Naive thymus-derived CD4-positive, alpha-beta T cell (primary cell): ENCODE data around the gene AGPAT4. TPM values are rescaled to one million over a fixed set of nuclear protein-coding genes. Genes with fewer than 3 reads are reported as not detected.

ENCODE experiments used
- ATAC-seq: fragments of 150-1000 bp; cut with Tn5 transposase; 2 replicates; pipeline ENCODE4 v1.10.0; 2021; ENCODE audit warnings: mild to moderate bottlenecking, moderate library complexity
- CTCF ChIA-PET: fragments of 350-600 bp; sonication (Branson Sonifier 250); formaldehyde crosslinking; loops from one replicate; lab custom pipeline; 2021; ENCODE audit warnings: antibody characterized with exemption; lab: Charles Lee
- POLR2A ChIA-PET: fragments of 350-600 bp; sonication (Branson Sonifier 250); formaldehyde crosslinking; loops from one replicate; lab custom pipeline; 2021; ENCODE audit warnings: antibody characterized with exemption, inconsistent platforms; lab: Charles Lee
- DNase-seq, 9 donors: peaks; one replicate each; pipeline versions ENCODE4 v3.0.0 to v3.0.0-alpha.2; 2020 to 2022; ENCODE audit warnings: mixed read lengths in 1 of 9
- H3K27ac ChIP-seq: one replicate; pipeline ENCODE4 v1.7.0; 2013; ENCODE audit warnings: mild to moderate bottlenecking, low read depth, low read length, moderate library complexity
- H3K27me3 ChIP-seq, 2 donors: one replicate each; pipeline ENCODE4 v1.7.0; 2013; ENCODE audit warnings: low read length in 2 of 2, mild to moderate bottlenecking in 2 of 2, moderate library complexity in 2 of 2; ENCODE audit not compliant: control insufficient read depth in 2 of 2, insufficient read depth in 2 of 2
- H3K36me3 ChIP-seq, 3 experiments: 1 replicate in 2 of 3; 2 replicates in 1 of 3; pipeline ENCODE4 v1.7.0; 2013; ENCODE audit warnings: low read length in 3 of 3, mild to moderate bottlenecking in 3 of 3, moderate library complexity in 1 of 3; ENCODE audit not compliant: insufficient read depth in 3 of 3, control insufficient read depth in 2 of 3
- H3K4me1 ChIP-seq, 2 donors: one replicate each; pipeline ENCODE4 v1.7.0; 2013; ENCODE audit warnings: low read length in 2 of 2, mild to moderate bottlenecking in 2 of 2, moderate library complexity in 1 of 2; ENCODE audit not compliant: control insufficient read depth in 2 of 2, insufficient read depth in 2 of 2
- H3K4me3 ChIP-seq: 2 replicates; pipeline ENCODE4 v1.7.0; 2013; ENCODE audit warnings: mild to moderate bottlenecking, low read length
- H3K9me3 ChIP-seq, 3 experiments: 1 replicate in 2 of 3; 2 replicates in 1 of 3; pipeline ENCODE4 v1.7.0; 2013; ENCODE audit warnings: low read length in 3 of 3; ENCODE audit not compliant: control insufficient read depth in 2 of 3
- H3K27ac Mint-ChIP-seq, 9 donors: one replicate each; pipeline ENCODE4 v1.8.0; 2020 to 2022; ENCODE audit warnings: mixed read lengths in 9 of 9, mild to moderate bottlenecking in 8 of 9, moderate library complexity in 5 of 9, inconsistent platforms in 2 of 9
- H3K27me3 Mint-ChIP-seq, 5 donors: one replicate each; pipeline ENCODE4 v1.8.0; 2021 to 2022; ENCODE audit warnings: mixed read lengths in 5 of 5, mild to moderate bottlenecking in 1 of 5
- H3K36me3 Mint-ChIP-seq, 5 donors: one replicate each; pipeline ENCODE4 v1.8.0; 2020 to 2022; ENCODE audit warnings: mixed read lengths in 5 of 5, mild to moderate bottlenecking in 3 of 5, inconsistent platforms in 1 of 5
- H3K4me1 Mint-ChIP-seq, 7 donors: one replicate each; pipeline ENCODE4 v1.8.0; 2020 to 2022; ENCODE audit warnings: mixed read lengths in 7 of 7, mild to moderate bottlenecking in 3 of 7, inconsistent platforms in 1 of 7
- H3K4me3 Mint-ChIP-seq, 10 donors: one replicate each; pipeline ENCODE4 v1.8.0; 2020 to 2022; ENCODE audit warnings: mild to moderate bottlenecking in 10 of 10, mixed read lengths in 10 of 10, moderate library complexity in 6 of 10, inconsistent platforms in 2 of 10
- H3K9me3 Mint-ChIP-seq, 11 donors: one replicate each; pipeline ENCODE4 v1.8.0; 2020 to 2022; ENCODE audit warnings: mixed read lengths in 11 of 11, mild to moderate bottlenecking in 4 of 11, inconsistent platforms in 1 of 11, moderate library complexity in 1 of 11
- intact Hi-C, 2 donors: fragments of 100-400 bp; cut with micrococcal nuclease; formaldehyde crosslinking; loops; one replicate each; pipeline ENCODE4 v1.15.1; 2023
- polyA plus RNA-seq, 2 donors: library from polyadenylated mRNA; unstranded; fragments of 300-500 nt; fragmentation: Illumina TruSeq; gene quantifications; one replicate each; pipeline ENCODE4 v1.2.3, GENCODE V29; 2021
- total RNA-seq, 6 experiments: library from RNA in 5 of 6; stranded (reverse) in 5 of 6; gene quantifications; 1 replicate in 5 of 6; 2 replicates in 1 of 6; pipeline ENCODE4 v1.2.3 and lab custom pipeline; 2021 to 2026

The AGPAT4 gene
- total and polyA plus RNA-seq, 7 experiments from 2014 or later: 1.1 to 16.2 (median 2.4) TPM

DNA sequence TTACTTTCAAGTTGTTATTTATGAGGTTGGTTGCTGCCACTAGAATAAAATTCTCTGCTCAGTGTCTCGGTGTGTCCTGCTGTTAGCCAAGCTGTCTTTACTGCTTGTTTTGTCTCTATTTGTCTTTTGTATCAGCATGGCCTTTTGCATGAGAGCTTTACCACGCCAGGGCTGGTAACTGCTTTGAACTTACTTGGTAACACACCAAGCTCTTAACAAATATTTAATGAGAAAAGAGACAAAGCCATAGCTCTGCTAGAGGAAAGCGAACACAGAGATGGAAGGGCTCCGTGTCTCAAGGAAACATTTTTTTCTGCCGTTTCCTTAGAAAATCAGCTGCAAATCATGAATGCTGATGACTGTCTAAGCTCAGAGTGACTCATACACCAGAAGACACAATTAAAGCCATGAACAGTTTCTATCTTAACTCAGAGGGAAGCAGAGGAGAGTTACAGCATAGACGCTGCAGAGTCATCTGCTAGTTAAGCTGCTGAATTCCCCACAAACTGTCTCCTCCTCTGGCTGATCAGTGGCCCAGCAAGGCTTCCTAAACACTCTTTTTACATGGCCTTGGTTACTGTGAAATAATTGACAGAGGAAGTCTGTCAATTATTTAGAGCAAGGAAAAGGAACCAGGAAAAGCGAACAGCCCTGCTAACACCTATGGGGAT, 44.8 kb downstream of the AGPAT4 start:
- H3K27me3 Mint-ChIP-seq: no peaks in the 10 kb centered on the region
- ChIA-PET POLR2A (no interaction called here), CTCF (no interaction called here)
- Histone ChIP-seq H3K9me3 (no peaks in the 10 kb centered on the region), H3K27me3 (no peaks in the 10 kb centered on the region), H3K4me1 (peaks cover 0 to 16% of the 10 kb centered on the region in 2 donors), H3K4me3 (no peak overlapping the region), H3K27ac (no peak overlapping the region), H3K36me3 (no peaks in the 10 kb centered on the region)
- peak overlapping the region in 1 of 10 donors; percentile 76 for H3K4me3 Mint-ChIP-seq
- peaks cover 9 to 56% (median 25%) of the 10 kb centered on the region in 7 donors for H3K4me1 Mint-ChIP-seq
- H3K27ac Mint-ChIP-seq: peak overlapping the region in 1 of 9 donors; percentile 90
- intact Hi-C loops: loop anchor here in 1 of 2 donors (5.0 to 10.0 kb wide), 3 partner anchors 114 to 237 kb away; partner anchors contain the start of gene MAP3K4
- DNase-seq: no peak
- H3K36me3 Mint-ChIP-seq: peaks cover 5 to 30% (median 25%) of the 10 kb centered on the region in 5 donors
- H3K9me3 Mint-ChIP-seq: peaks cover 0 to 5% (median 0%) of the 10 kb centered on the region in 11 donors
- ATAC-seq: peak; percentile 40

DNA sequence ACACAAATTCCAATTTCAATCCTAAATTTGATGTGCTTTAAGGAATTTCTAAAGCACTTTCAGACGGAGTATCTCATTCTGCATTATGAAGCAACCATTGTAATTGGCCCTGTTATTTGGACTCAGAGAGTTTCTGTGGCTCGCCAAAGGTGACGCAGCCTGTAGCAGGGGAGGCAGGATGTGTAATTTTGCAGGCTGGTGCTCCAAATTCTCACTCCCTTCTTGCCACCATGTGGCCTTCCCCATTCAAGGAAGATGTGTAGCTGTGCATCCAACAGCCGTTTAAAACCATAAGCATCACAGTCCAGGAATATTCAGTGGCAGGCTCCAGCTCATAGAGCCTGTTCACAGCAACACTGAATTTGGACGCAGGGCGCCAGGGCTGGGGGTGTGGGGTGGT, 45.8 kb downstream of the AGPAT4 start:
- H3K27ac ChIP-seq: no peak overlapping the region
- ChIA-PET POLR2A (no interaction called here), CTCF (no interaction called here)

DNA sequence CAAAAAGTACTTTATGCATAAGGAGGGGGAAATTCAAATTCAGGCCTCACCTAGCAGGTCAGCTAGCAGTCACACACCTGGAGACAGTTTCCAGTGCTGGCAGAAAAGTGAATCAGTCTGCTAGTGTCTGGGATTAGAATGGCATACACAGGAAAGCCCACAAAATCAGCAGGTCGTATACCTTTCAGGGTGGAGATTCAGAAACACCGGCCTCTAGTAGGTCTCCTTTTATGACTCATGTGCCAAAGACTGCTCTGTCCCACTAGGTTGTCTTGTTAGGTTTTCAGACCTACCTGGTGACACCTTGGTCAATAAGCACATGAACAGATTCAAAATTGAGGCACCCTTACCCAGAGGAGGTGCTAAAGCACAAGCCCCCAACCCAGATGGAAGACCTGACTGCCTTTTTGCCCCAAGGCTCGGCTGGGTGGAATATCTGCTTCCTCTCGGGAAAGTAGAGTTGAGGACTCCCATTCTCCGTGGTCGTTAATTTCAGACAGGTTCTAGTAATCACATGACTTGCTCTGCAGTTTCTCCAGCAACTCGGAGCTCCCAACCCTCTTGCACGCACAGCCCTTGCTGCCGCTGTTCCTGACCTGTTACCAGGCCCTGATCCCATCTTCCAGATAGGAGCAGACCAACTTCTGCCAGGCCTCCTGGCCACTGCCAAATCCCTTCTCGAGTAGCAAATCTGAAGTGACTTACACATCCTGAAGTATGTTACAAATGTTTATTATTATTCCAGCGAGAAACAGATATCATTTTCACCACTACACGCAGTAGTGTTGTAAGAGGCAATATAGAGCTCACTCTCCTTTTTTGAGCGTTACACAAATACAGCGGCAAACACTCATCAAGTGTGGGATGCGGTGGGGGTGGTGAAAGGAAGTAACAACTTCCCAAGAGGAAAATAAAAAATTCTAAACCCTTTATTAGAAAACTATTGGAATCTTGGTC, 46.6 kb downstream of the AGPAT4 start:
- intact Hi-C loops: loop anchor here in 1 of 2 donors (5.0 to 10.0 kb wide), 3 partner anchors 112 to 235 kb away; partner anchors contain the start of gene MAP3K4
- H3K27me3 Mint-ChIP-seq: no peaks in the 10 kb centered on the region
- Histone ChIP-seq H3K27me3 (no peaks in the 10 kb centered on the region), H3K4me1 (peaks cover 0 to 16% of the 10 kb centered on the region in 2 donors), H3K9me3 (no peaks in the 10 kb centered on the region), H3K27ac (no peak overlapping the region), H3K4me3 (no peak overlapping the region), H3K36me3 (no peaks in the 10 kb centered on the region)
- peaks cover 0 to 5% (median 0%) of the 10 kb centered on the region in 11 donors for H3K9me3 Mint-ChIP-seq
- ATAC-seq (no peak), DNase-seq (no peak)
- POLR2A ChIA-PET: no interaction called here
- peak overlapping the region in 1 of 10 donors; percentile 67 for H3K4me3 Mint-ChIP-seq
- peak overlapping the region in 6 of 9 donors; percentile 39 to 96 (median 81) for H3K27ac Mint-ChIP-seq
- CTCF ChIA-PET: no interaction called here
- peaks cover 9 to 64% (median 25%) of the 10 kb centered on the region in 7 donors for H3K4me1 Mint-ChIP-seq
- H3K36me3 Mint-ChIP-seq: peaks cover 5 to 33% (median 19%) of the 10 kb centered on the region in 5 donors

More for the DNA sequence above, 45.8 kb downstream of the AGPAT4 start:
- DNase-seq (no peak), ATAC-seq (no peak)
- Mint-ChIP-seq H3K36me3 (peaks cover 5 to 36% (median 24%) of the 10 kb centered on the region in 5 donors), H3K27ac (peak overlapping the region in 2 of 9 donors; percentile 20 to 68), H3K9me3 (peaks cover 0 to 5% (median 0%) of the 10 kb centered on the region in 11 donors), H3K27me3 (no peaks in the 10 kb centered on the region), H3K4me1 (peaks cover 9 to 65% (median 25%) of the 10 kb centered on the region in 7 donors), H3K4me3 (peak overlapping the region in 1 of 10 donors; percentile 38)
- intact Hi-C loops: loop anchor here in 1 of 2 donors (5.0 to 10.0 kb wide), 3 partner anchors 113 to 236 kb away; partner anchors contain the start of gene MAP3K4
- no peak overlapping the region for H3K4me3 ChIP-seq
- no peaks in the 10 kb centered on the region for H3K36me3 ChIP-seq
- H3K27me3 ChIP-seq: no peaks in the 10 kb centered on the region
- H3K4me1 ChIP-seq: peaks cover 0 to 16% of the 10 kb centered on the region in 2 donors
- no peaks in the 10 kb centered on the region for H3K9me3 ChIP-seq

DNA sequence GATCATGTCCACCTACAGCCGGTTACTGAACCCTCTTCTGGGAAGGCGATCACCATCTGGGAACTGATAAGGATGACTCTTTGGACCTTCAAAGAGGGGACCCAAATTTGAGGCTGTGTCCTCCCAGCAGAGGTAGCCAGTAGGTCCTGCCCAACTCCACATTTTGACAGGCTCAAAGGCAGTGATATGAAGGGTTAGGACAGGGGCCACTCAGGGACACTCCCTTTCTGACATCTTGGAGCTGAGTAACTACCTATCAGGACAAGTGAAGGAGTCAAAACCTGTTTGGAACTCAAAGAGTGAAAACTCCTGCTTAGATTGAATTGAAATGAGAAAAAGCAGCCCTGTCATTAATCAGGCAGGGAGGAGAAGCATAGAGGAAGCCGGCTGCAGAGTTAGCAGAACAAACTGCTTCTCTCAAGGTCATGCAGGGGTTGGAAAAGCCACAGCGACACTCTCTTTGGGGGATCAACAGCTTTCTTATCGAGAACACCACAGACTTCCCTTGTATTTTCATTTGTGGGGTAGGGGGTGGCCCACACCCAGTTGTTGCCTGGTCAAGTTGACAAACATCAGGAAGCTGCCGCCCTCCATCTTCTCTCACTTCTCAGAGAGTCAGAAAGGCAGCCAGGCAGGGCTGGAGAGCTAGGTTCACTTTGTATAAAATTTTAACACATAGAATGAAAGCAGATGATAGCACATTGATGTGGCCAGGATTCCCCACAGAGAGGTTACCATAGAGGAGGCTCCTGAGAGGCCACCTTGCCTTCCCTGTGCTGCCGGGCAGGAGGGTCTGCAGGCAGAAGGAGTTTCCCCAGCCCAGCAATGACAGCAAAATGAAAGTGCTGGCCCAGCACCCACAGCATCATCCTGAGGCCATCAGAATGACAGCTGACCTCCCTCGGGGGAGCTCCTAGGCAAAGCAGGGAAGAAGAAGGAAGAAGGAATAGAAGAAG, 47.6 kb downstream of the AGPAT4 start:
- H3K4me3 Mint-ChIP-seq: peak overlapping the region in 8 of 10 donors; percentile 1 to 67 (median 38)
- CTCF ChIA-PET: no interaction called here
- H3K27me3 Mint-ChIP-seq: peaks cover 0 to 4% (median 0%) of the 10 kb centered on the region in 5 donors
- ATAC-seq (peak; percentile 71), DNase-seq (peak in 2 of 9 donors; percentile 2 to 41)
- Histone ChIP-seq H3K27me3 (no peaks in the 10 kb centered on the region), H3K27ac (no peak overlapping the region), H3K36me3 (no peaks in the 10 kb centered on the region), H3K9me3 (no peaks in the 10 kb centered on the region), H3K4me3 (no peak overlapping the region), H3K4me1 (peaks cover 0 to 16% of the 10 kb centered on the region in 2 donors)
- peak overlapping the region; percentile 39 to 96 (median 71) for H3K27ac Mint-ChIP-seq
- H3K36me3 Mint-ChIP-seq: peaks cover 5 to 32% (median 15%) of the 10 kb centered on the region in 5 donors
- H3K4me1 Mint-ChIP-seq: peaks cover 9 to 69% (median 25%) of the 10 kb centered on the region in 7 donors
- POLR2A ChIA-PET: no interaction called here
- peaks cover 0 to 5% (median 0%) of the 10 kb centered on the region in 11 donors for H3K9me3 Mint-ChIP-seq
- intact Hi-C loops: loop anchor here in 1 of 2 donors (1.0 to 10.0 kb wide), 4 partner anchors 47 to 234 kb away; partner anchors contain the start of gene MAP3K4

DNA sequence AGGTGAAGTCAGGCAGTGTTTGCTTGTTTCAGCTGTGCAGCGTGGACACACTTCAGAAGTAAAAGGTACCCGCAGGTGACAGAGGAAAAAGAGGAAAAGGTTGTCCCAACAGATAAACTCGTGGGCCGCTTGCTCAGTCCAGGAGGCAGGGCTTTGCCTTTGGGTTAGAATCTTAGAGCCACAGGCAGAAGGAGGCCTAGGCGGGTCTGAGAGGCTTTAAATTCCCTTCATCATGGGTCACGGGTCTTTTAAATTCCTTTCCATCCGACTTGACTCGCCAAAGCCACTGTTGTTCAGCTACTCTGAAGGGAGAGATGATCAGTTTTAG, 48.2 kb downstream of the AGPAT4 start:
- POLR2A ChIA-PET: no interaction called here
- H3K4me3 Mint-ChIP-seq: peak overlapping the region in 1 of 10 donors; percentile 67
- H3K4me1 Mint-ChIP-seq: peaks cover 9 to 69% (median 25%) of the 10 kb centered on the region in 7 donors

More for the DNA sequence above, 48.2 kb downstream of the AGPAT4 start:
- Mint-ChIP-seq H3K27ac (peak overlapping the region in 1 of 9 donors; percentile 96), H3K9me3 (peaks cover 0 to 5% (median 0%) of the 10 kb centered on the region in 11 donors), H3K27me3 (peaks cover 0 to 4% (median 0%) of the 10 kb centered on the region in 5 donors), H3K36me3 (peaks cover 5 to 29% (median 13%) of the 10 kb centered on the region in 5 donors)
- intact Hi-C loops: loop anchor here in 1 of 2 donors (1.0 to 10.0 kb wide), 4 partner anchors 48 to 233 kb away; partner anchors contain the start of gene MAP3K4
- Histone ChIP-seq H3K27ac (no peak overlapping the region), H3K4me1 (peaks cover 0 to 16% of the 10 kb centered on the region in 2 donors), H3K4me3 (no peak overlapping the region), H3K27me3 (no peaks in the 10 kb centered on the region), H3K36me3 (no peaks in the 10 kb centered on the region), H3K9me3 (no peaks in the 10 kb centered on the region)
- CTCF ChIA-PET: no interaction called here
- no peak for ATAC-seq
- DNase-seq: no peak
